Hematopoietic multipotent progenitor cell treated with erythropoietin and hydrocortisone succinate and interleukin-3 and kit ligand, for 8 days (in vitro differentiated cells): ENCODE results near the gene ANKRD33B.
"Not testable (repeated sequence)": the region's sequence is repeated elsewhere in the genome, so short reads cannot be mapped to it uniquely, and the experiment has no call there.

Experiments
- DNase-seq: peaks from one replicate; pipeline ENCODE4 v3.0.0-alpha.2; 2015

The ANKRD33B gene

GRCh38 chr5:10638723-10639122, 74.9 kb downstream of the ANKRD33B start:
- DNase-seq, result not testable (repeated sequence)

GRCh38 chr5:10639846-10640368, 76.0 kb downstream of the ANKRD33B start:
- no peak for DNase-seq

GRCh38 chr5:10642367-10642766, 78.5 kb downstream of the ANKRD33B start:
- no peak for DNase-seq

GRCh38 chr5:10644192-10644591, 80.3 kb downstream of the ANKRD33B start:
- DNase-seq, result no peak

GRCh38 chr5:10645146-10645545, 81.3 kb downstream of the ANKRD33B start:
- no peak for DNase-seq

GRCh38 chr5:10645671-10646070, 81.8 kb downstream of the ANKRD33B start:
- DNase-seq, result no peak

GRCh38 chr5:10647640-10648039, 83.8 kb downstream of the ANKRD33B start:
- no peak for DNase-seq

- DNase-seq, result no peak
Observed at GRCh38 chr5:10648806-10649665, 85.2 kb downstream of the ANKRD33B start.

- DNase-seq, result no peak
Observed at GRCh38 chr5:10649666-10650380, 86.0 kb downstream of the ANKRD33B start.

GRCh38 chr5:10652151-10652550, 88.3 kb downstream of the ANKRD33B start:
- no peak for DNase-seq

- no peak for DNase-seq
Observed at GRCh38 chr5:10652606-10653005, 88.7 kb downstream of the ANKRD33B start.

GRCh38 chr5:10653043-10653442, 89.2 kb downstream of the ANKRD33B start:
- DNase-seq, result no peak

- no peak for DNase-seq
Observed at GRCh38 chr5:10653751-10654400, 90.0 kb downstream of the ANKRD33B start.

- DNase-seq, result no peak
Observed at GRCh38 chr5:10654566-10654965, 90.7 kb downstream of the ANKRD33B start.

GRCh38 chr5:10655161-10655971, 91.5 kb downstream of the ANKRD33B start:
- DNase-seq, result no peak

GRCh38 chr5:10655972-10656830, 92.3 kb downstream of the ANKRD33B start:
- DNase-seq, result no peak

GRCh38 chr5:10658265-10658664, 94.4 kb downstream of the ANKRD33B start:
- no peak for DNase-seq

GRCh38 chr5:10660135-10660534, 96.3 kb downstream of the ANKRD33B start:
- no peak for DNase-seq

- no peak for DNase-seq
Observed at GRCh38 chr5:10660720-10661387, 97.0 kb downstream of the ANKRD33B start.

GRCh38 chr5:10661401-10661800, 97.5 kb downstream of the ANKRD33B start:
- no peak for DNase-seq

- DNase-seq, result no peak
Observed at GRCh38 chr5:10662083-10662482, 98.2 kb downstream of the ANKRD33B start.
